Mesenchymal stem cell (in vitro differentiated cells and primary cell): Measurements from ENCODE around the gene RWDD3. TPM values are rescaled to one million over a fixed set of nuclear protein-coding genes. Genes with fewer than 3 reads are reported as not detected.

ENCODE experiments used
- DNase-seq: peaks from one replicate; pipeline ENCODE4 v3.0.0-alpha.2; 2013
- H2AFZ ChIP-seq: one replicate; pipeline ENCODE4 v1.6.1; 2013; ENCODE audit warnings: low read depth, mild to moderate bottlenecking, control low read depth, inconsistent platforms, low read length, moderate library complexity
- H2AK5ac ChIP-seq: 2 replicates; pipeline ENCODE4 v1.6.1; 2013; ENCODE audit warnings: low read length, moderate library complexity, mild to moderate bottlenecking, inconsistent platforms; ENCODE audit not compliant: severe bottlenecking
- H2BK120ac ChIP-seq: one replicate; pipeline ENCODE4 v1.6.1; 2013; ENCODE audit warnings: low read depth, mild to moderate bottlenecking, inconsistent platforms, low read length, moderate library complexity
- H2BK12ac ChIP-seq, 2 experiments: one replicate each; pipeline ENCODE4 v1.6.1; 2013; ENCODE audit warnings: inconsistent platforms in 2 of 2, low read length in 2 of 2, mild to moderate bottlenecking in 2 of 2, moderate library complexity in 2 of 2, control low read depth in 1 of 2
- H2BK15ac ChIP-seq: one replicate; pipeline ENCODE4 v1.6.1; 2013; ENCODE audit warnings: mild to moderate bottlenecking, low read depth, inconsistent platforms; ENCODE audit not compliant: poor library complexity, severe bottlenecking
- H2BK5ac ChIP-seq: 2 replicates; pipeline ENCODE4 v1.6.1; 2013; ENCODE audit warnings: low read depth, mild to moderate bottlenecking, low read length, control low read depth, inconsistent platforms; ENCODE audit not compliant: poor library complexity, severe bottlenecking
- H3K14ac ChIP-seq, 2 experiments: one replicate each; pipeline ENCODE4 v1.6.1; 2013; ENCODE audit warnings: inconsistent platforms in 2 of 2, low read length in 2 of 2, control low read depth in 1 of 2, mild to moderate bottlenecking in 1 of 2, moderate library complexity in 1 of 2
- H3K18ac ChIP-seq, 2 experiments: one replicate each; pipeline ENCODE4 v1.6.1; 2013; ENCODE audit warnings: inconsistent platforms in 2 of 2, low read length in 2 of 2, control low read depth in 1 of 2, low read depth in 1 of 2, mild to moderate bottlenecking in 1 of 2
- H3K23ac ChIP-seq, 2 experiments: one replicate each; pipeline ENCODE4 v1.6.1; 2013; ENCODE audit warnings: inconsistent platforms in 2 of 2, low read length in 2 of 2, mild to moderate bottlenecking in 2 of 2, moderate library complexity in 2 of 2, control low read depth in 1 of 2
- H3K27ac ChIP-seq: 2 replicates; pipeline ENCODE4 v1.5.1; 2013; ENCODE audit warnings: mild to moderate bottlenecking, moderate library complexity, low read length, control low read depth, inconsistent platforms; ENCODE audit not compliant: poor library complexity, severe bottlenecking
- H3K27me3 ChIP-seq, 2 experiments: 2 replicates each; pipeline versions ENCODE4 v1.6.1 to v1.7.0; 2013; ENCODE audit warnings: low read length in 2 of 2, mild to moderate bottlenecking in 2 of 2, moderate library complexity in 2 of 2, control low read depth in 1 of 2, inconsistent platforms in 1 of 2; ENCODE audit not compliant: control insufficient read depth in 1 of 2, insufficient read depth in 1 of 2
- H3K36me3 ChIP-seq, 2 experiments: 2 replicates each; pipeline versions ENCODE4 v1.6.1 to v1.7.0; 2013; ENCODE audit warnings: low read length in 2 of 2, control low read depth in 1 of 2, inconsistent platforms in 1 of 2, low read depth in 1 of 2, mild to moderate bottlenecking in 1 of 2; ENCODE audit not compliant: insufficient read depth in 2 of 2, control insufficient read depth in 1 of 2
- H3K4ac ChIP-seq, 2 experiments: one replicate each; pipeline ENCODE4 v1.6.1; 2013; ENCODE audit warnings: inconsistent platforms in 2 of 2, low read length in 2 of 2, mild to moderate bottlenecking in 2 of 2, moderate library complexity in 2 of 2, control low read depth in 1 of 2, low read depth in 1 of 2
- H3K4me1 ChIP-seq: 2 replicates; pipeline ENCODE4 v1.6.1; 2013; ENCODE audit warnings: low read depth, low read length, control low read depth; ENCODE audit not compliant: control insufficient read depth, insufficient read depth
- H3K4me2 ChIP-seq: 2 replicates; pipeline ENCODE4 v1.6.1; 2013; ENCODE audit warnings: low read length, mild to moderate bottlenecking, inconsistent platforms; ENCODE audit not compliant: poor library complexity, severe bottlenecking
- H3K4me3 ChIP-seq, 2 experiments: 2 replicates each; pipeline versions ENCODE4 v1.5.1 to v1.7.0; 2013; ENCODE audit warnings: low read length in 2 of 2, mild to moderate bottlenecking in 2 of 2, control low read depth in 1 of 2, low read depth in 1 of 2; ENCODE audit not compliant: insufficient read depth in 1 of 2
- H3K79me1 ChIP-seq: replicated peaks from 2 replicates; pipeline ENCODE4 v1.6.1; 2013; ENCODE audit warnings: mild to moderate bottlenecking, control low read depth, low read length, inconsistent platforms; ENCODE audit not compliant: poor library complexity, severe bottlenecking
- H3K9ac ChIP-seq: 2 replicates; pipeline ENCODE4 v1.7.0; 2013; ENCODE audit warnings: mild to moderate bottlenecking, low read length, moderate library complexity
- H3K9me3 ChIP-seq: 2 replicates; pipeline ENCODE4 v1.7.0; 2013; ENCODE audit warnings: mild to moderate bottlenecking, low read length; ENCODE audit not compliant: control insufficient read depth
- H4K8ac ChIP-seq: one replicate; pipeline ENCODE4 v1.6.1; 2013; ENCODE audit warnings: inconsistent platforms, mild to moderate bottlenecking, low read length, moderate library complexity
- H4K91ac ChIP-seq: one replicate; pipeline ENCODE4 v1.6.1; 2013; ENCODE audit warnings: mild to moderate bottlenecking, low read length, inconsistent platforms
- WGBS: methylation state at CpG from one replicate; pipeline ENCODE4 v1.1.7; 2013; ENCODE audit warnings: mixed read lengths; 5-methylcytosine and 5-hydroxymethylcytosine counted together
- polyA plus RNA-seq, 2 experiments: library from polyadenylated mRNA; stranded (reverse); fragments of 200-250 nt; gene quantifications; one replicate each; pipeline ENCODE4 v1.2.3, GENCODE V29; 2013

RWDD3 gene, protein sequence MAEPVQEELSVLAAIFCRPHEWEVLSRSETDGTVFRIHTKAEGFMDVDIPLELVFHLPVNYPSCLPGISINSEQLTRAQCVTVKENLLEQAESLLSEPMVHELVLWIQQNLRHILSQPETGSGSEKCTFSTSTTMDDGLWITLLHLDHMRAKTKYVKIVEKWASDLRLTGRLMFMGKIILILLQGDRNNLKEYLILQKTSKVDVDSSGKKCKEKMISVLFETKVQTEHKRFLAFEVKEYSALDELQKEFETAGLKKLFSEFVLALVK
- polyA plus RNA-seq (2013, experiment 1 of 2): 24.2 TPM
- 25.0 TPM for polyA plus RNA-seq (2013, experiment 2 of 2)

DNA sequence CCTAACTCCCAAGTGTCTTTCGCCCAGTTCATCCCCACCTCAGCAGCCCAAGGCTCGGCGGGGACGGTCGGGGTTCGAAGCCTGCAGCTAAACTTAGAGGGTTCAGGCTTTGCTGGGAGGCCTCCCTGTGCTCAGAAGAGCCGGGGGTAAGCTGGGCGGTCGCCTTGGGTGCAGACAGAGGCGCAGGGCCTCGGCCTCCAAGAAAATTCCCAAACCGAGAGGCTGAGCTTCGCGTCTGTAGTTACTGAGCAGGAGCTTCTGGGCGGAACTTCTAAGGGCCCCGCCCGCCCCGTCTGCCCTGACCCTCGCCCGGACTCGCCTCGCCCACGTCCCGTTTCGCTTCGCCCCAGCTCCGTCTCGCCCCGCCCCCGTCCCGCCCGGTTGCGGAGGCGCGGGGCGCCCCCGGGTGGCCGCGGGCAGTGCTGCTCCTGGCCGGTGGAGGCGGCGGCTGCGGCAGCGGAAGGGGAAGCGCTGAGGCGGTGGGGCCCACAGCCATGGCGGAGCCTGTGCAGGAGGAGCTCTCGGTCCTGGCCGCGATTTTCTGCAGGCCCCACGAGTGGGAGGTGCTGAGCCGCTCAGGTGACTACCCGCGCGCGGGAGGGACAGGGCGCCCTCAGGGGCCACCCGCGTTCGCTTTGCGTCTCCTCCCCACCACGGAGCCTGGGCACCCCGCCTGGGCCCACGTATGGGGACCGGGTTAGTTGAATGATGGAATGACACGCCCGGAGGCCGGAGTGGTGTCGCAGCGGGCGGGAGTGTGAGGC, at the start of gene RWDD3:
Gene RWDD3 (plus strand): TSS at position 474 of the 764 bp plus-strand sequence. CDS start 21 bp downstream, at position 495.
- WGBS: under 1% methylated on average over 51 of the region's 71 CpGs
- Histone ChIP-seq H2BK15ac (peak within 1 kb of the TSS; percentile 99), H3K4me3 (peak within 1 kb of the TSS; percentile 87 to 95), H4K8ac (peak within 1 kb of the TSS; percentile 92), H3K23ac (peak within 1 kb of the TSS in 1 of 2 experiments; percentile 25), H3K27ac (peak within 1 kb of the TSS; percentile 45), H2AK5ac (no peak within 1 kb of the TSS), H2AFZ (peak within 1 kb of the TSS; percentile 94), H3K4me1 (peaks cover 4% of the 10 kb centered on the region), H3K9me3 (no peaks in the 10 kb centered on the region), H2BK120ac (peak within 1 kb of the TSS; percentile 86), H3K4ac (peak within 1 kb of the TSS; percentile 24 to 65), H2BK5ac (peak within 1 kb of the TSS; percentile 35), H3K14ac (peak within 1 kb of the TSS in 1 of 2 experiments; percentile 78), H4K91ac (peak within 1 kb of the TSS; percentile 99), H3K27me3 (no peaks in the 10 kb centered on the region), H3K18ac (peak within 1 kb of the TSS; percentile 95 to 99), H3K36me3 (peaks cover 0 to 9% of the 10 kb centered on the region in 2 experiments), H3K79me1 (peaks cover 5% of the 10 kb centered on the region), H3K4me2 (peak within 1 kb of the TSS; percentile 90), H3K9ac (peak within 1 kb of the TSS; percentile 94), H2BK12ac (peak within 1 kb of the TSS; percentile 24 to 45)
- peak; percentile 88 for DNase-seq

DNA sequence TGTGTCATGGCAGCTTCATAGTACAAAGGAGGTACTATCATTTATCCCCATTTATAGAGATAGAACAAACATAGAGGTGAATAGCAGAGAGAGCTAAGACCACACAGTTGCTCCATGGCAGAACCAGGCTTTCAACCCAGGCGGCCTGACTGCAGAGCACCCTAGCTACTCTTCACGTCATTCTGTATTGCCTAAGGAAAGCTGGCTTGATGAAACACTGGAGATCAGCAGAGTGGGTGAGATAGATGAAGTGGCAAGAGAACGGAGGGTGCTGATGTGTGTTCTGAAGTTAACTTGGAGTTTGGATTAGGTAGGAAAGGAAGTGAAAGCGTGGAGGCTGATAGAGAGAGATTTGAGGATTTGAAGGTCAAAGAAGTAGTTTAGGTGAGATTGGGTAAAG, 47.9 kb upstream of the RWDD3 start:
- H2BK15ac ChIP-seq: no peak overlapping the region
- no peak for DNase-seq
- no peaks in the 10 kb centered on the region for H3K9me3 ChIP-seq
- H3K23ac ChIP-seq: no peak overlapping the region
- 98% methylated on average over 4 of the region's 4 CpGs for WGBS
- no peak overlapping the region for H2BK120ac ChIP-seq
- no peak overlapping the region for H3K27ac ChIP-seq
- no peak overlapping the region for H2BK5ac ChIP-seq
- H3K4me1 ChIP-seq: no peaks in the 10 kb centered on the region
- H2BK12ac ChIP-seq: no peak overlapping the region
- H3K36me3 ChIP-seq: no peaks in the 10 kb centered on the region
- no peaks in the 10 kb centered on the region for H3K27me3 ChIP-seq
- H2AFZ ChIP-seq: no peak overlapping the region
- no peak overlapping the region for H3K9ac ChIP-seq
- no peak overlapping the region for H2AK5ac ChIP-seq
- no peak overlapping the region for H3K18ac ChIP-seq
- H3K4me2 ChIP-seq: no peak overlapping the region
- H4K91ac ChIP-seq: no peak overlapping the region
- H3K79me1 ChIP-seq: no peaks in the 10 kb centered on the region
- H3K4ac ChIP-seq: no peak overlapping the region
- H3K4me3 ChIP-seq: no peak overlapping the region
- H3K14ac ChIP-seq: no peak overlapping the region
- no peak overlapping the region for H4K8ac ChIP-seq

DNA sequence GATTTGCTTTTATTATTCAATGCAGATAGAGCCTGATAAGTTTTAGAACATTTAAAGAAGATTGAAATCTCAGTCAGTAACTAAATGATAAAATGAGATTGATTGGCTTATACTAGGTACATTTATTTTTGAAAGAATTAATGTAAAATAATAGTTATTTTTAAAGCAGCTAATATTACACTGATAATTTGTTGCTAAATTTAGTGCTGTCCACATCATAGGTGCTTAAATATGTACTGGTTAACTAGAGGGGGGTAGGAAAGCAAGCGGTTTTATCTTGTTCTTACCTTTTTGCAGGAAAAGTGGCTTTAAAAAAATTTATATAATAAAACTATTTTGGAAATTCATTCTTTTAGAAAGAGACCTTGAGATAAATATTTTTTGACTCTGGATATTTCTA, 40.4 kb upstream of the RWDD3 start:
- Histone ChIP-seq H2BK15ac (no peak overlapping the region), H4K8ac (no peak overlapping the region), H2BK12ac (no peak overlapping the region), H3K4me1 (no peaks in the 10 kb centered on the region), H3K79me1 (no peaks in the 10 kb centered on the region), H2AFZ (no peak overlapping the region), H3K9me3 (no peaks in the 10 kb centered on the region), H3K27me3 (no peaks in the 10 kb centered on the region), H4K91ac (no peak overlapping the region), H3K4ac (no peak overlapping the region), H2AK5ac (no peak overlapping the region), H2BK5ac (no peak overlapping the region), H2BK120ac (no peak overlapping the region), H3K4me2 (no peak overlapping the region), H3K36me3 (no peaks in the 10 kb centered on the region), H3K18ac (no peak overlapping the region), H3K9ac (no peak overlapping the region), H3K27ac (no peak overlapping the region), H3K4me3 (no peak overlapping the region), H3K14ac (no peak overlapping the region), H3K23ac (no peak overlapping the region)
- DNase-seq: no peak
- no CpG with 5 or more reads among the region's 1 CpG for WGBS

DNA sequence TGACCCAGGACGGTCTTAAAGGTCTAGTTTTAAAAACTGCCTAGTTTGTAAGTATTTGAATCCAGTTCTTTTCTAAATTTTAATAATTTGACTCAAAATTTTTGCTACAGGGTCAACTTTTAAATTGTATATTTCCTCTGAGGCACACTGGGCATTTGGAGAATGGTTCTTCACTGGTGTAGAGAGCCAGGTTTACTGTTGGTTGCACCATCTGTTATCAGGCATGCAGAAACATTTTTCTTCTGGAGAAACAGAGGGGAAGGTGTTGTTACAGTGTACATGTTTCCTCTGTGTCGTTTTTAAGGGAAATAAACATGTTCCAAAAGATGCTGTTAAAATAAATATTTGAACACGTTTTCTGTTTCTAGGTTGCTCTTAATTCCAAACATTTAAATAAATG, 39.0 kb upstream of the RWDD3 start:
- H2BK12ac ChIP-seq: no peak overlapping the region
- H2BK15ac ChIP-seq: no peak overlapping the region
- WGBS: no CpG with 5 or more reads among the region's 3 CpGs
- H4K91ac ChIP-seq: no peak overlapping the region
- no peak overlapping the region for H2BK5ac ChIP-seq
- H3K27ac ChIP-seq: no peak overlapping the region
- H3K4me1 ChIP-seq: no peaks in the 10 kb centered on the region
- no peak overlapping the region for H3K23ac ChIP-seq
- no peak overlapping the region for H3K4ac ChIP-seq
- H4K8ac ChIP-seq: no peak overlapping the region
- H3K18ac ChIP-seq: no peak overlapping the region
- no peaks in the 10 kb centered on the region for H3K27me3 ChIP-seq
- DNase-seq: no peak
- H3K14ac ChIP-seq: no peak overlapping the region
- no peak overlapping the region for H3K9ac ChIP-seq
- H2AK5ac ChIP-seq: no peak overlapping the region
- H3K4me3 ChIP-seq: no peak overlapping the region
- no peak overlapping the region for H2AFZ ChIP-seq
- no peak overlapping the region for H3K4me2 ChIP-seq
- H3K36me3 ChIP-seq: no peaks in the 10 kb centered on the region
- no peaks in the 10 kb centered on the region for H3K79me1 ChIP-seq
- H3K9me3 ChIP-seq: no peaks in the 10 kb centered on the region
- H2BK120ac ChIP-seq: no peak overlapping the region
